Measurements from ENCODE around the gene PPFIBP2. TPM values are rescaled to one million over a fixed set of nuclear protein-coding genes. Genes with fewer than 3 reads are reported as not detected.

Gene PPFIBP2
- polyA plus RNA-seq, 2 of the 4 experiments (the other 2 are of a cell fraction), result 13.4 to 32.5 TPM

GRCh38 chr11:7545611-7546010 is 31.8 kb downstream of the PPFIBP2 start (continued):
- TF ChIP-seq RCOR1 (IDR thresholded peaks at IDR 0.05; ENCODE audit: low read depth, low read length) (no peak), HOXB13 (CRISPR knock-in tag; IDR thresholded peaks at IDR 0.05; ENCODE audit: low read depth) (no peak), CBX2 (IDR thresholded peaks at IDR 0.05; ENCODE audit: borderline replicate concordance, low read depth) (no peak), HES2 (IDR thresholded peaks at IDR 0.05) (no peak)

- no peak for ATAC-seq
- WGBS (ENCODE audit: missing lambda C conversion rate), result 74% methylated on average over 3 of the region's 3 CpGs
- POLR2A ChIA-PET, result no interaction called here
Measured at GRCh38 chr11:7546324-7546791, 32.6 kb downstream of the PPFIBP2 start.

GRCh38 chr11:7547687-7548086 is 33.9 kb downstream of the PPFIBP2 start:
- Histone ChIP-seq H3K9me3 (no peaks in the 10 kb centered on the region), H3K27ac (no peak overlapping the region), H3K4me2 (no peak overlapping the region), H3K4me3 (no peak overlapping the region), H3K4me1 (peaks cover 10% of the 10 kb centered on the region; the same call in 1 of the 3 replicates)
- no peak for TF ChIP-seq HOXB13 (CRISPR knock-in tag; IDR thresholded peaks at IDR 0.05; ENCODE audit: low read depth)
- no peak for TF ChIP-seq JUNB (IDR thresholded peaks at IDR 0.05)
- no peak for TF ChIP-seq MAX (IDR thresholded peaks at IDR 0.05)
- TF ChIP-seq ATOH8 (CRISPR knock-in tag; IDR thresholded peaks at IDR 0.05; ENCODE audit: low read depth), result no peak
- no peak for FAIRE-seq
- CTCF ChIA-PET, result interaction anchor here (0.7 to 5.5 kb wide), 6 partner anchors 8 to 118 kb away, joined by 3 to 30 read pairs (median 4); no protein-coding TSS in a partner anchor
- no peak for ATAC-seq
- 52% methylated on average over 4 of the region's 4 CpGs for WGBS (ENCODE audit: missing lambda C conversion rate)
- POLR2A ChIA-PET, result no interaction called here
- DNase-seq (ENCODE audit: low read depth in 1 of 2, low spot score in 1 of 2), result no peak

More at GRCh38 chr11:7546324-7546791, 32.6 kb downstream of the PPFIBP2 start:
- CTCF ChIA-PET, result interaction anchor here (0.7 to 5.5 kb wide), 6 partner anchors 9 to 149 kb away, joined by 3 to 30 read pairs (median 4); no protein-coding TSS in a partner anchor
- Histone ChIP-seq H3K4me2 (no peak overlapping the region), H3K9me3 (no peaks in the 10 kb centered on the region), H3K4me1 (peaks cover 1% of the 10 kb centered on the region; the same call in 1 of the 3 replicates), H3K4me3 (no peak overlapping the region), H3K27ac (no peak overlapping the region)
- no peak for DNase-seq (ENCODE audit: low read depth in 1 of 2, low spot score in 1 of 2)
- TF ChIP-seq EHMT2 (IDR thresholded peaks at IDR 0.05; ENCODE audit: low read depth) (no peak), POLR2AphosphoS2 (conservative IDR thresholded peaks at IDR 0.05; ENCODE audit: low read length) (no peak), ATOH8 (CRISPR knock-in tag; IDR thresholded peaks at IDR 0.05; ENCODE audit: low read depth) (no peak), CTCF (IDR thresholded peaks at IDR 0.05) (no peak), RFX5 (IDR thresholded peaks at IDR 0.05) (no peak), SREBF2 (IDR thresholded peaks at IDR 0.05) (no peak), SMC3 (IDR thresholded peaks at IDR 0.05) (no peak), FOSB (CRISPR knock-in tag; IDR thresholded peaks at IDR 0.05) (no peak), ZNF302 (CRISPR knock-in tag; IDR thresholded peaks at IDR 0.05) (no peak), USF2 (IDR thresholded peaks at IDR 0.05) (no peak), JUN (IDR thresholded peaks at IDR 0.05) (no peak)
- no peak for FAIRE-seq

Measured in A549 (cell line).